ENCODE data around the gene DSPP.
A peak's percentile ranks its signal among the peaks of the same experiment; 100 is the strongest.
"Not testable (repeated sequence)": the region's sequence is repeated elsewhere in the genome, so short reads cannot be mapped to it uniquely, and the experiment has no call there.

The DSPP gene

GRCh38 chr4:87608229-87608628, at the start of gene DSPP:
Gene DSPP (plus strand): TSS chr4:87608529. CDS start chr4:87610909, 2,380 bp downstream.
- DNase-seq (ENCODE audit: low read depth), result no peak

- no peak for DNase-seq (ENCODE audit: low read depth)
Observed at GRCh38 chr4:87559090-87559837, 49.1 kb upstream of the DSPP start.

GRCh38 chr4:87560802-87561201, 47.5 kb upstream of the DSPP start:
- DNase-seq (ENCODE audit: low read depth), result no peak

GRCh38 chr4:87565746-87566145, 42.6 kb upstream of the DSPP start:
- no peak for DNase-seq (ENCODE audit: low read depth)

- DNase-seq (ENCODE audit: low read depth), result no peak
Observed at GRCh38 chr4:87566276-87566675, 42.1 kb upstream of the DSPP start.

GRCh38 chr4:87567191-87567590, 41.1 kb upstream of the DSPP start:
- no peak for DNase-seq (ENCODE audit: low read depth)

- no peak for DNase-seq (ENCODE audit: low read depth)
Observed at GRCh38 chr4:87570290-87570805, 38.0 kb upstream of the DSPP start.

- DNase-seq (ENCODE audit: low read depth), result not testable (repeated sequence)
Observed at GRCh38 chr4:87574376-87574775, 34.0 kb upstream of the DSPP start.

- no peak for DNase-seq (ENCODE audit: low read depth)
Observed at GRCh38 chr4:87574996-87575395, 33.3 kb upstream of the DSPP start.

- no peak for DNase-seq (ENCODE audit: low read depth)
Observed at GRCh38 chr4:87575408-87575807, 32.9 kb upstream of the DSPP start.

- DNase-seq (ENCODE audit: low read depth), result no peak
Observed at GRCh38 chr4:87575983-87576382, 32.3 kb upstream of the DSPP start.

- no peak for DNase-seq (ENCODE audit: low read depth)
Observed at GRCh38 chr4:87579478-87579877, 28.9 kb upstream of the DSPP start.

- no peak for DNase-seq (ENCODE audit: low read depth)
Observed at GRCh38 chr4:87580057-87580456, 28.3 kb upstream of the DSPP start.

GRCh38 chr4:87584222-87584908, 24.0 kb upstream of the DSPP start:
- no peak for DNase-seq (ENCODE audit: low read depth)

- DNase-seq (ENCODE audit: low read depth), result peak; percentile 82
Observed at GRCh38 chr4:87589531-87589930, 18.8 kb upstream of the DSPP start.

GRCh38 chr4:87592124-87592523, 16.2 kb upstream of the DSPP start:
- DNase-seq (ENCODE audit: low read depth), result no peak

GRCh38 chr4:87601361-87601760, 7.0 kb upstream of the DSPP start:
- no peak for DNase-seq (ENCODE audit: low read depth)

GRCh38 chr4:87614292-87614890, 6.1 kb downstream of the DSPP start:
- no peak for DNase-seq (ENCODE audit: low read depth)

GRCh38 chr4:87616268-87616667, 7.9 kb downstream of the DSPP start:
- no peak for DNase-seq (ENCODE audit: low read depth)

GRCh38 chr4:87620086-87620485, 11.8 kb downstream of the DSPP start:
- DNase-seq (ENCODE audit: low read depth), result no peak

GRCh38 chr4:87620491-87620890, 12.2 kb downstream of the DSPP start:
- DNase-seq (ENCODE audit: low read depth), result no peak

- DNase-seq (ENCODE audit: low read depth), result no peak
Observed at GRCh38 chr4:87622303-87622702, 14.0 kb downstream of the DSPP start.

- no peak for DNase-seq (ENCODE audit: low read depth)
Observed at GRCh38 chr4:87624698-87625097, 16.4 kb downstream of the DSPP start.
